Glomerular visceral epithelial cell (primary cell): ENCODE results near the gene CTPS2.
A peak's percentile ranks its signal among the peaks of the same experiment; 100 is the strongest.
"Not testable (repeated sequence)": the region's sequence is repeated elsewhere in the genome, so short reads cannot be mapped to it uniquely, and the experiment has no call there.

Experiments
- DNase-seq: peaks from one replicate; pipeline ENCODE4 v3.0.0-alpha.2; 2016; ENCODE audit errors: extremely low spot score

The CTPS2 gene

GRCh38 chrX:16653424-16653823, 59.0 kb downstream of the CTPS2 start:
- no peak for DNase-seq

- no peak for DNase-seq
Measured at GRCh38 chrX:16651391-16652024, 61.0 kb downstream of the CTPS2 start.

GRCh38 chrX:16649858-16650257, 62.6 kb downstream of the CTPS2 start, which contains the start of gene S100G:
S100G (plus strand) TSS chrX:16650158; CDS start chrX:16651007, 849 bp downstream.
- no peak for DNase-seq

GRCh38 chrX:16646366-16647138, 65.9 kb downstream of the CTPS2 start:
- no peak for DNase-seq

- no peak for DNase-seq
Measured at GRCh38 chrX:16643176-16643575, 69.3 kb downstream of the CTPS2 start.

- DNase-seq, result no peak
Measured at GRCh38 chrX:16640823-16641222, 71.6 kb downstream of the CTPS2 start.

GRCh38 chrX:16639966-16640365, 72.5 kb downstream of the CTPS2 start:
- DNase-seq, result no peak

GRCh38 chrX:16638533-16638932, 73.9 kb downstream of the CTPS2 start:
- no peak for DNase-seq

- DNase-seq, result no peak
Measured at GRCh38 chrX:16635596-16635995, 76.9 kb downstream of the CTPS2 start.

- DNase-seq, result no peak
Measured at GRCh38 chrX:16635040-16635439, 77.4 kb downstream of the CTPS2 start.

- DNase-seq, result no peak
Measured at GRCh38 chrX:16633754-16634153, 78.7 kb downstream of the CTPS2 start.

- no peak for DNase-seq
Measured at GRCh38 chrX:16629909-16630308, 82.6 kb downstream of the CTPS2 start.

GRCh38 chrX:16628946-16629595, 83.4 kb downstream of the CTPS2 start:
- DNase-seq, result no peak

GRCh38 chrX:16628511-16628910, 84.0 kb downstream of the CTPS2 start:
- peak; percentile 28 for DNase-seq

- no peak for DNase-seq
Measured at GRCh38 chrX:16619024-16619423, 93.4 kb downstream of the CTPS2 start.

- DNase-seq, result no peak
Measured at GRCh38 chrX:16618422-16618821, 94.0 kb downstream of the CTPS2 start.

GRCh38 chrX:16617382-16617781, 95.1 kb downstream of the CTPS2 start:
- DNase-seq, result no peak

GRCh38 chrX:16612257-16612897, 100.1 kb downstream of the CTPS2 start:
- no peak for DNase-seq

GRCh38 chrX:16610654-16611053, 101.8 kb downstream of the CTPS2 start:
- DNase-seq, result not testable (repeated sequence)

- peak; percentile 13 for DNase-seq
Measured at GRCh38 chrX:16610121-16610621, 102.3 kb downstream of the CTPS2 start.

GRCh38 chrX:16606142-16606720, 106.2 kb downstream of the CTPS2 start:
- DNase-seq, result no peak

- no peak for DNase-seq
Measured at GRCh38 chrX:16604337-16604736, 108.1 kb downstream of the CTPS2 start.
